Measurements from ENCODE around the gene TMX4. TPM values are rescaled to one million over a fixed set of nuclear protein-coding genes. Genes with fewer than 3 reads are reported as not detected.

Gene TMX4
- total RNA-seq, 1 donor from 2014 or later: 33.1 TPM

DNA sequence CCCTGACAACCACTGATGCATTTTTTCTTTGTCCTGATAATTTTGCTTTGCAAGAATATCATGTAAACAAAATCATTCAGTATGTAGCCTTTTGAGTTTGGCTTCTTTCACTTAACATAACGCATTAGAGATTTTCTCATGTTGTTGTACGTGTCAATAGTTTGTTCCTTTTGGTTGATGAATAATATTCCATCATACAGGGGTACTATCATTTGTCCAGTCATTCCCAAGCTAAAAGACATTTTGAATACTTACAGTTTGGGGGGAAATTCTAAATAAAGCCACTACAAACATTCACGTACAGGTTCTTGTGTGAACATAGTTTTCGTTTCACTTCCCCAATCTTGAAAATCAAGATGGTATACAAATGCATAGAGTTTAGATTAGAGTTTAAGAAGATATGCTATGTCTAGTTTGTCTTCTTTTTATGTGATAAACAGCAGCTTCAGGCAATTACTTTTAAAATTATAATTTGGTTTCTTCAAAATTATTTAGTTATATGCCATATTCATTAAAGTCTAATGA is 84.5 kb downstream of the TMX4 start:
- Mint-ChIP-seq H3K27me3 (ENCODE audit: unreplicated experiment) (peaks cover 2% of the 10 kb centered on the region), H3K4me1 (ENCODE audit: low read depth, unreplicated experiment) (no peaks in the 10 kb centered on the region), H3K36me3 (ENCODE audit: unreplicated experiment) (no peaks in the 10 kb centered on the region), H3K9me3 (ENCODE audit: unreplicated experiment) (no peaks in the 10 kb centered on the region), H3K4me3 (ENCODE audit: unreplicated experiment) (no peak overlapping the region), H3K27ac (ENCODE audit: unreplicated experiment) (no peak overlapping the region)
- DNase-seq: no peak
- TF ChIP-seq, protein P1, sequence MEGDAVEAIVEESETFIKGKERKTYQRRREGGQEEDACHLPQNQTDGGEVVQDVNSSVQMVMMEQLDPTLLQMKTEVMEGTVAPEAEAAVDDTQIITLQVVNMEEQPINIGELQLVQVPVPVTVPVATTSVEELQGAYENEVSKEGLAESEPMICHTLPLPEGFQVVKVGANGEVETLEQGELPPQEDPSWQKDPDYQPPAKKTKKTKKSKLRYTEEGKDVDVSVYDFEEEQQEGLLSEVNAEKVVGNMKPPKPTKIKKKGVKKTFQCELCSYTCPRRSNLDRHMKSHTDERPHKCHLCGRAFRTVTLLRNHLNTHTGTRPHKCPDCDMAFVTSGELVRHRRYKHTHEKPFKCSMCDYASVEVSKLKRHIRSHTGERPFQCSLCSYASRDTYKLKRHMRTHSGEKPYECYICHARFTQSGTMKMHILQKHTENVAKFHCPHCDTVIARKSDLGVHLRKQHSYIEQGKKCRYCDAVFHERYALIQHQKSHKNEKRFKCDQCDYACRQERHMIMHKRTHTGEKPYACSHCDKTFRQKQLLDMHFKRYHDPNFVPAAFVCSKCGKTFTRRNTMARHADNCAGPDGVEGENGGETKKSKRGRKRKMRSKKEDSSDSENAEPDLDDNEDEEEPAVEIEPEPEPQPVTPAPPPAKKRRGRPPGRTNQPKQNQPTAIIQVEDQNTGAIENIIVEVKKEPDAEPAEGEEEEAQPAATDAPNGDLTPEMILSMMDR (IDR thresholded peaks at IDR 0.05; ENCODE audit: partially characterized antibody, unreplicated experiment): no peak

DNA sequence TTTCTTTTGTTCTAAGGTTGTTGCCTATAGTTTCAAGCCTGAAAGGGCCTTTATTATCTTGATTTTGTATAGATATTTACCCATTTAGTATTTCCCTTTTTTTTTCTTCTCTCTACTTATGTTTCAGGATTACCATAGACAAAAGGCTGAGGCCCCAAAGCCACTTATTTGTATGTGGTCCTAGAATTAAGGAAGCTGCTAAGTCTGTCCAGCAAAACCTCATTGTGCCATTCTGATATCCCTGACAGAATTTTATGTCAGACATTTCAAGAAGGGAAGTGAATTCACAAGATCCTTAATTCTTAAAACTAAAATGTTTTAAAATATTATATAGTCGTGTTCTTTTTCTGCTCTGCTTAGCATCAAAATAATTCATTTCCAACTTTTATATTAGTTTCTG is 86.2 kb downstream of the TMX4 start:
- no peak overlapping the region for H3K27ac Mint-ChIP-seq (ENCODE audit: unreplicated experiment)
- no peak for DNase-seq
- H3K4me3 Mint-ChIP-seq (ENCODE audit: unreplicated experiment): no peak overlapping the region
- TF ChIP-seq, protein P1 (IDR thresholded peaks at IDR 0.05; ENCODE audit: partially characterized antibody, unreplicated experiment): no peak
- peaks cover 2% of the 10 kb centered on the region for H3K27me3 Mint-ChIP-seq (ENCODE audit: unreplicated experiment)
- H3K4me1 Mint-ChIP-seq (ENCODE audit: low read depth, unreplicated experiment): no peaks in the 10 kb centered on the region
- no peaks in the 10 kb centered on the region for H3K36me3 Mint-ChIP-seq (ENCODE audit: unreplicated experiment)
- H3K9me3 Mint-ChIP-seq (ENCODE audit: unreplicated experiment): no peaks in the 10 kb centered on the region

DNA sequence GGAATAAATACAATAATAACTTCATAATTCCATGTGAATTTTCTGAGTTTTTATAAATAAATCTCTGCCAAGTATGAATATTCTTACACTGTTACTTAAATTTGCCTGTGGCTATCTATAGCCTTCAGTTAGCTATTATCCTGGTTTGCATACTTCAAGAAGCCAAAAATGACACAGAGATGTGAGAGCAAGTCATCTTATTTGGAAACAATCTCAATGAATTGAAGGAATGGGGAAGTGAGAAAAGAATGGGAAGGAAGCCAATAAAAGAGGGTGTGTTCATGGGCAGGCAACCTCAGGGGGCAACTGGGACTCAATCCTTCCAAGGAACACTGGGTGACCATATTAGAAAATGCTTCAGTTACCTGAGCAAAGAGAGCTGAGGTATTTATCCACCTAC is 89.2 kb downstream of the TMX4 start:
- DNase-seq: no peak
- Mint-ChIP-seq H3K36me3 (ENCODE audit: unreplicated experiment) (no peaks in the 10 kb centered on the region), H3K4me1 (ENCODE audit: low read depth, unreplicated experiment) (no peaks in the 10 kb centered on the region), H3K27me3 (ENCODE audit: unreplicated experiment) (peaks cover 2% of the 10 kb centered on the region), H3K27ac (ENCODE audit: unreplicated experiment) (no peak overlapping the region), H3K4me3 (ENCODE audit: unreplicated experiment) (no peak overlapping the region), H3K9me3 (ENCODE audit: unreplicated experiment) (no peaks in the 10 kb centered on the region)
- TF ChIP-seq, protein P1 (IDR thresholded peaks at IDR 0.05; ENCODE audit: partially characterized antibody, unreplicated experiment): no peak

Other genes with a start within 250 kb of the TMX4 start
- not detected for gene HAO1, start 79.3 kb downstream of the TMX4 start, total RNA-seq (ENCODE audit: unreplicated experiment)
- 37.4 TPM for gene PLCB1, start 112.5 kb upstream of the TMX4 start, total RNA-seq (ENCODE audit: unreplicated experiment)